HCT116 (cell line): ENCODE measurements around the gene GRK1.

Experiments used
- CBX3 ChIP-seq: IDR thresholded peaks from 2 replicates; pipeline ENCODE4 v1.6.1; 2012; ENCODE audit warnings: low read depth
- CEBPB ChIP-seq: IDR thresholded peaks from 2 replicates; pipeline ENCODE4 v1.6.1; 2012; ENCODE audit warnings: low read depth
- EGR1 ChIP-seq: IDR thresholded peaks from 2 replicates; pipeline ENCODE4 v1.6.1; 2012; ENCODE audit warnings: low read depth
- EZH2 ChIP-seq: fragments of 200-600 bp; sonication (generic); IDR thresholded peaks from 2 replicates; pipeline ENCODE4 v1.6.1; 2017; ENCODE audit warnings: antibody characterized with exemption, mixed run types
- EZH2phosphoT487 ChIP-seq: fragments of 200-600 bp; IDR thresholded peaks from 2 replicates; pipeline ENCODE4 v1.6.1; 2018; ENCODE audit warnings: antibody characterized with exemption, borderline replicate concordance
- MAX ChIP-seq: IDR thresholded peaks from 2 replicates; pipeline ENCODE4 v1.6.1; 2012
- POLR2A ChIP-seq: IDR thresholded peaks from 2 replicates; pipeline ENCODE4 v1.7.0; 2011; ENCODE audit warnings: borderline replicate concordance; ENCODE audit not compliant: insufficient read depth, insufficient read length; ENCODE audit errors: extremely low read depth
- POLR2AphosphoS5 ChIP-seq: IDR thresholded peaks from 2 replicates; pipeline ENCODE4 v1.6.1; 2011; ENCODE audit warnings: mild to moderate bottlenecking, low read depth, low read length, moderate library complexity
- RAD21 ChIP-seq: IDR thresholded peaks from 2 replicates; pipeline ENCODE4 v1.6.1; 2012; ENCODE audit warnings: low read depth, mild to moderate bottlenecking
- SP1 ChIP-seq: IDR thresholded peaks from 2 replicates; pipeline ENCODE4 v1.6.1; 2012; ENCODE audit warnings: low read depth
- SRF ChIP-seq: IDR thresholded peaks from 2 replicates; pipeline ENCODE4 v1.6.1; 2012; ENCODE audit warnings: low read depth
- TF ChIP-seq, protein P1 (sequence below): IDR thresholded peaks from 2 replicates; pipeline ENCODE4 v1.6.1; 2012; ENCODE audit warnings: low read depth
- TF ChIP-seq, protein P2 (sequence below), 3 experiments: fragments of 200-600 bp in 1 of 3; sonication (generic) in 1 of 3; IDR thresholded peaks in 2 of 3; conservative IDR thresholded peaks in 1 of 3; 2 replicates each; pipeline ENCODE4 v1.5.1; 2012 to 2017; ENCODE audit warnings: low read depth in 2 of 3, low read length in 2 of 3, antibody characterized with exemption in 1 of 3, borderline replicate concordance in 1 of 3, control low read depth in 1 of 3, mild to moderate bottlenecking in 1 of 3, mixed read lengths in 1 of 3, mixed run types in 1 of 3, moderate library complexity in 1 of 3; ENCODE audit not compliant: insufficient read depth in 1 of 3

DNA sequence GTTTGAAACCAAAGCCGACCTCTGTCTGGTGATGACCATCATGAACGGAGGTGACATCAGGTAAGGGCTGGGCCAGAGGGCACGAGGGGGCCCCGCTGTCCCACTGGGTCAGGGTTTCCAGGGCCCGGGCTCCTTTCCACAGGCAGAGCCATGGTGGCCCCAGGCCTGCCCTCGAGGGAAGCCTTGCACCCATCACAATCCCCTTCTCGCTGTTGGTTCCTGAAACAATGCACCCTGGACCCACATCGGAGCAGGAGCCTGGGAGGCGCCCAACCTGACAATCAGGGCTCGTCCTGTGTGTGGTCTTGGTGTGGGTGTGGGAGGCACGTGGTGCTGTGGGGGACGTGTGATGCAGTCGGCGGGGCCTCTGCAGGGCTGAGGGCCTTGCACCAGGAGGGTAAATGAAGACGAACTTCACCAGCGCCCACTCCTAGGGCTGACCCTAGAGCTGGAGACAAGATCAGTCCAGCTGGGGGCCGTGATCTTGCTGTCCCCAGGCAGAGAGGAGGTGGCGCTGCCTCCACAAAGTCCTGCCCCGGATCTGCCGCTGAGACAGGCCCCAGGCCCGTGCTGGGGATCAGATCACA, 2.8 kb downstream of the GRK1 start:
- TF ChIP-seq POLR2A (no peak), POLR2AphosphoS5 (no peak), EGR1 (no peak), EZH2 (no peak), SP1 (no peak), CEBPB (no peak), CBX3 (no peak), RAD21 (no peak), SRF (no peak), EZH2phosphoT487 (no peak), MAX (no peak)
- TF ChIP-seq, protein P1, sequence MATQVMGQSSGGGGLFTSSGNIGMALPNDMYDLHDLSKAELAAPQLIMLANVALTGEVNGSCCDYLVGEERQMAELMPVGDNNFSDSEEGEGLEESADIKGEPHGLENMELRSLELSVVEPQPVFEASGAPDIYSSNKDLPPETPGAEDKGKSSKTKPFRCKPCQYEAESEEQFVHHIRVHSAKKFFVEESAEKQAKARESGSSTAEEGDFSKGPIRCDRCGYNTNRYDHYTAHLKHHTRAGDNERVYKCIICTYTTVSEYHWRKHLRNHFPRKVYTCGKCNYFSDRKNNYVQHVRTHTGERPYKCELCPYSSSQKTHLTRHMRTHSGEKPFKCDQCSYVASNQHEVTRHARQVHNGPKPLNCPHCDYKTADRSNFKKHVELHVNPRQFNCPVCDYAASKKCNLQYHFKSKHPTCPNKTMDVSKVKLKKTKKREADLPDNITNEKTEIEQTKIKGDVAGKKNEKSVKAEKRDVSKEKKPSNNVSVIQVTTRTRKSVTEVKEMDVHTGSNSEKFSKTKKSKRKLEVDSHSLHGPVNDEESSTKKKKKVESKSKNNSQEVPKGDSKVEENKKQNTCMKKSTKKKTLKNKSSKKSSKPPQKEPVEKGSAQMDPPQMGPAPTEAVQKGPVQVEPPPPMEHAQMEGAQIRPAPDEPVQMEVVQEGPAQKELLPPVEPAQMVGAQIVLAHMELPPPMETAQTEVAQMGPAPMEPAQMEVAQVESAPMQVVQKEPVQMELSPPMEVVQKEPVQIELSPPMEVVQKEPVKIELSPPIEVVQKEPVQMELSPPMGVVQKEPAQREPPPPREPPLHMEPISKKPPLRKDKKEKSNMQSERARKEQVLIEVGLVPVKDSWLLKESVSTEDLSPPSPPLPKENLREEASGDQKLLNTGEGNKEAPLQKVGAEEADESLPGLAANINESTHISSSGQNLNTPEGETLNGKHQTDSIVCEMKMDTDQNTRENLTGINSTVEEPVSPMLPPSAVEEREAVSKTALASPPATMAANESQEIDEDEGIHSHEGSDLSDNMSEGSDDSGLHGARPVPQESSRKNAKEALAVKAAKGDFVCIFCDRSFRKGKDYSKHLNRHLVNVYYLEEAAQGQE, result no peak
- TF ChIP-seq, protein P2, sequence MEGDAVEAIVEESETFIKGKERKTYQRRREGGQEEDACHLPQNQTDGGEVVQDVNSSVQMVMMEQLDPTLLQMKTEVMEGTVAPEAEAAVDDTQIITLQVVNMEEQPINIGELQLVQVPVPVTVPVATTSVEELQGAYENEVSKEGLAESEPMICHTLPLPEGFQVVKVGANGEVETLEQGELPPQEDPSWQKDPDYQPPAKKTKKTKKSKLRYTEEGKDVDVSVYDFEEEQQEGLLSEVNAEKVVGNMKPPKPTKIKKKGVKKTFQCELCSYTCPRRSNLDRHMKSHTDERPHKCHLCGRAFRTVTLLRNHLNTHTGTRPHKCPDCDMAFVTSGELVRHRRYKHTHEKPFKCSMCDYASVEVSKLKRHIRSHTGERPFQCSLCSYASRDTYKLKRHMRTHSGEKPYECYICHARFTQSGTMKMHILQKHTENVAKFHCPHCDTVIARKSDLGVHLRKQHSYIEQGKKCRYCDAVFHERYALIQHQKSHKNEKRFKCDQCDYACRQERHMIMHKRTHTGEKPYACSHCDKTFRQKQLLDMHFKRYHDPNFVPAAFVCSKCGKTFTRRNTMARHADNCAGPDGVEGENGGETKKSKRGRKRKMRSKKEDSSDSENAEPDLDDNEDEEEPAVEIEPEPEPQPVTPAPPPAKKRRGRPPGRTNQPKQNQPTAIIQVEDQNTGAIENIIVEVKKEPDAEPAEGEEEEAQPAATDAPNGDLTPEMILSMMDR (IDR thresholded peaks at IDR 0.05 in 2 of 3, conservative IDR thresholded peaks at IDR 0.05 in 1 of 3; ENCODE audit: borderline replicate concordance in 1 of 3, insufficient read depth in 1 of 3, low read depth in 2 of 3, low read length in 2 of 3), result no peak
